ENCODE measurements around the gene PCLAF. TPM values are rescaled to one million over a fixed set of nuclear protein-coding genes. Genes with fewer than 3 reads are reported as not detected.
"Not testable (repeated sequence)": the region's sequence is repeated elsewhere in the genome, so short reads cannot be mapped to it uniquely, and the experiment has no call there.

The PCLAF gene
- total and polyA plus RNA-seq, 7 experiments from 2014 or later: 0.85 to 58.7 (median 1.2) TPM; not detected in 2

- intact Hi-C loops (cut with micrococcal nuclease): no loop called here
These were observed 42.7 kb upstream of the PCLAF start for GRCh38 chr15:64423970-64424369.

GRCh38 chr15:64422697-64423096, 41.5 kb upstream of the PCLAF start:
- ATAC-seq (no peak), DNase-seq (no peak)
- peak overlapping the region in 1 of 9 donors; percentile 52 for H3K27ac Mint-ChIP-seq
- Histone ChIP-seq H3K4me1 (ENCODE audit: control insufficient read depth in 2 of 2, insufficient read depth in 2 of 2, low read length in 2 of 2) (peaks cover 0 to 24% of the 10 kb centered on the region in 2 donors), H3K27me3 (ENCODE audit: control insufficient read depth in 2 of 2, insufficient read depth in 2 of 2, low read length in 2 of 2) (no peaks in the 10 kb centered on the region), H3K36me3 (ENCODE audit: control insufficient read depth in 2 of 3, insufficient read depth in 3 of 3, low read length in 3 of 3) (peaks cover 4 to 30% (median 6%) of the 10 kb centered on the region in 3 experiments), H3K4me3 (ENCODE audit: low read length) (no peak overlapping the region), H3K27ac (ENCODE audit: low read depth, low read length) (no peak overlapping the region), H3K9me3 (ENCODE audit: control insufficient read depth in 2 of 3, low read length in 3 of 3) (no peaks in the 10 kb centered on the region)
- peaks cover 3 to 23% (median 18%) of the 10 kb centered on the region in 5 donors for H3K36me3 Mint-ChIP-seq
- H3K9me3 Mint-ChIP-seq: no peaks in the 10 kb centered on the region
- H3K27me3 Mint-ChIP-seq: no peaks in the 10 kb centered on the region
- H3K4me1 Mint-ChIP-seq: peaks cover 12 to 24% (median 22%) of the 10 kb centered on the region in 7 donors
- no peak overlapping the region for H3K4me3 Mint-ChIP-seq
- ChIA-PET CTCF (no interaction called here), POLR2A (interaction anchor here (0.6 kb wide), 1 partner anchor 21 kb away, joined by 3 read pairs; no protein-coding TSS in a partner anchor)
- intact Hi-C loops (cut with micrococcal nuclease): no loop called here

More at GRCh38 chr15:64423970-64424369, 42.7 kb upstream of the PCLAF start:
- Histone ChIP-seq H3K36me3 (ENCODE audit: control insufficient read depth in 2 of 3, insufficient read depth in 3 of 3, low read length in 3 of 3) (peaks cover 4 to 20% (median 6%) of the 10 kb centered on the region in 3 experiments), H3K27me3 (ENCODE audit: control insufficient read depth in 2 of 2, insufficient read depth in 2 of 2, low read length in 2 of 2) (no peaks in the 10 kb centered on the region), H3K27ac (ENCODE audit: low read depth, low read length) (no peak overlapping the region), H3K4me3 (ENCODE audit: low read length) (no peak overlapping the region), H3K4me1 (ENCODE audit: control insufficient read depth in 2 of 2, insufficient read depth in 2 of 2, low read length in 2 of 2) (peaks cover 0 to 32% of the 10 kb centered on the region in 2 donors), H3K9me3 (ENCODE audit: control insufficient read depth in 2 of 3, low read length in 3 of 3) (no peaks in the 10 kb centered on the region)
- Mint-ChIP-seq H3K4me1 (peaks cover 14 to 36% (median 30%) of the 10 kb centered on the region in 7 donors), H3K4me3 (no peak overlapping the region), H3K36me3 (peaks cover 0 to 17% (median 12%) of the 10 kb centered on the region in 5 donors), H3K27ac (peak overlapping the region in 6 of 9 donors; percentile 31 to 78 (median 55)), H3K27me3 (no peaks in the 10 kb centered on the region), H3K9me3 (no peaks in the 10 kb centered on the region)
- ChIA-PET CTCF (no interaction called here), POLR2A (interaction anchor here (1.4 kb wide), 1 partner anchor 229 kb away, joined by 4 read pairs; no protein-coding TSS in a partner anchor)
- DNase-seq: no peak
- ATAC-seq: no peak

GRCh38 chr15:64412216-64412615, 31.0 kb upstream of the PCLAF start:
- Histone ChIP-seq H3K9me3 (ENCODE audit: control insufficient read depth in 2 of 3, low read length in 3 of 3) (no peaks in the 10 kb centered on the region), H3K27me3 (ENCODE audit: control insufficient read depth in 2 of 2, insufficient read depth in 2 of 2, low read length in 2 of 2) (no peaks in the 10 kb centered on the region), H3K4me1 (ENCODE audit: control insufficient read depth in 2 of 2, insufficient read depth in 2 of 2, low read length in 2 of 2) (no peaks in the 10 kb centered on the region), H3K36me3 (ENCODE audit: control insufficient read depth in 2 of 3, insufficient read depth in 3 of 3, low read length in 3 of 3) (peaks cover 3 to 41% (median 12%) of the 10 kb centered on the region in 3 experiments), H3K27ac (ENCODE audit: low read depth, low read length) (no peak overlapping the region), H3K4me3 (ENCODE audit: low read length) (no peak overlapping the region)
- ATAC-seq: no peak
- DNase-seq: no peak
- peaks cover 16 to 62% (median 46%) of the 10 kb centered on the region in 5 donors for H3K36me3 Mint-ChIP-seq
- no peak overlapping the region for H3K4me3 Mint-ChIP-seq
- H3K27ac Mint-ChIP-seq: no peak overlapping the region
- intact Hi-C loops (cut with micrococcal nuclease): no loop called here
- POLR2A ChIA-PET: no interaction called here
- no peaks in the 10 kb centered on the region for H3K27me3 Mint-ChIP-seq
- no peaks in the 10 kb centered on the region for H3K9me3 Mint-ChIP-seq
- CTCF ChIA-PET: interaction anchor here (1.2 kb wide), 1 partner anchor 239 kb away, joined by 4 read pairs; no protein-coding TSS in a partner anchor
- H3K4me1 Mint-ChIP-seq: peaks cover 0 to 3% (median 0%) of the 10 kb centered on the region in 7 donors

DNA sequence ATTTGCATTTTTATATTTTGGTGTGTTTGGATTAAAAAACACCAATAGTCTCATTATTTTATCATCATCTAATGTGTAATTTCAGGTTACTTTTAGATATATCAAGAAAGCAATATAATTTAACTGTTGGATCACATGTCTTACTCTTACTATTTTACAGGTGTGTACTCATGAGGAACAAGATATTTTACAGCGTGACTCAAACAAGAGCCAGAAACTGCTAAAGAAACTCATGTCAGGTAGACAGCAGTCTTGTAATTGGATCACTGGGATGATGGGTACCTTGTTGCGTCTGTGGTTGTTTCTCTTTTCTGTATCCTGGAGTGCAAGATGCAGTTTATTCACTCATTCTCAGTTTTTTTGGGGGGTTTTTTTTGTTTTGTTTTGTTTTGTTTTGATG, 19.3 kb upstream of the PCLAF start:
- intact Hi-C loops (cut with micrococcal nuclease): no loop called here
- peaks cover 14 to 39% (median 22%) of the 10 kb centered on the region in 5 donors for H3K36me3 Mint-ChIP-seq
- Histone ChIP-seq H3K27me3 (ENCODE audit: control insufficient read depth in 2 of 2, insufficient read depth in 2 of 2, low read length in 2 of 2) (no peaks in the 10 kb centered on the region), H3K27ac (ENCODE audit: low read depth, low read length) (no peak overlapping the region), H3K4me3 (ENCODE audit: low read length) (no peak overlapping the region), H3K4me1 (ENCODE audit: control insufficient read depth in 2 of 2, insufficient read depth in 2 of 2, low read length in 2 of 2) (no peaks in the 10 kb centered on the region), H3K9me3 (ENCODE audit: control insufficient read depth in 2 of 3, low read length in 3 of 3) (no peaks in the 10 kb centered on the region), H3K36me3 (ENCODE audit: control insufficient read depth in 2 of 3, insufficient read depth in 3 of 3, low read length in 3 of 3) (peaks cover 6 to 62% (median 19%) of the 10 kb centered on the region in 3 experiments)
- DNase-seq (no peak), ATAC-seq (no peak)
- H3K4me1 Mint-ChIP-seq: peaks cover 0 to 3% (median 0%) of the 10 kb centered on the region in 7 donors
- H3K4me3 Mint-ChIP-seq: no peak overlapping the region
- no peaks in the 10 kb centered on the region for H3K9me3 Mint-ChIP-seq
- H3K27me3 Mint-ChIP-seq: no peaks in the 10 kb centered on the region
- ChIA-PET POLR2A (no interaction called here), CTCF (no interaction called here)
- H3K27ac Mint-ChIP-seq: no peak overlapping the region

DNA sequence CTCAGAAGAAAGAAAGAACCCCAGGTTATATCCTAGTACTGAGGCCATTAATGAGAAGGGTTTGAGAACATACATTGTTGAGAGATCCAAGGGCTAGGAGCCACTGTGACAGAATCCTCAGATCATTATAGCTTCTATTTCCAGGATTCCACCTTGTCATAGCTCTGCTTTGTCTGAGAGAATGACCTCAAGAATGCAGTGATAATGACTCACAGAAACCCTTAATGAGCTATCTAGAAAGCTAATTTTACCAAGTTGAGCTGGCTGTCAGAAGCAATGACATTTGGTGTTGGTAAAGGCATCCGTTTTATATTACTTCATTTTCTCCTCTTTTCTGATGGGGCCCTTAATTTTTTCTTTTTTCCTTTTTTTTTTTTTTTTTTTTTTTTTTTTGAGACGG, 17.3 kb upstream of the PCLAF start:
- ChIA-PET POLR2A (interaction anchor here (1.4 kb wide), 1 partner anchor 11 kb away, joined by 9 read pairs; the partner anchor contains the start of gene TRIP4), CTCF (interaction anchor here (0.6 to 1.1 kb wide), 2 partner anchors 10 to 255 kb away, joined by 3 to 4 read pairs; no protein-coding TSS in a partner anchor)
- no peaks in the 10 kb centered on the region for H3K9me3 Mint-ChIP-seq
- H3K4me1 Mint-ChIP-seq: peaks cover 0 to 7% (median 0%) of the 10 kb centered on the region in 7 donors
- H3K36me3 Mint-ChIP-seq: peaks cover 19 to 48% (median 31%) of the 10 kb centered on the region in 5 donors
- no peak for ATAC-seq
- intact Hi-C loops (cut with micrococcal nuclease): no loop called here
- H3K27me3 Mint-ChIP-seq: no peaks in the 10 kb centered on the region
- no peaks in the 10 kb centered on the region for H3K9me3 ChIP-seq (ENCODE audit: control insufficient read depth in 2 of 3, low read length in 3 of 3)
- H3K27ac ChIP-seq (ENCODE audit: low read depth, low read length): no peak overlapping the region
- H3K4me1 ChIP-seq (ENCODE audit: control insufficient read depth in 2 of 2, insufficient read depth in 2 of 2, low read length in 2 of 2): no peaks in the 10 kb centered on the region
- H3K27me3 ChIP-seq (ENCODE audit: control insufficient read depth in 2 of 2, insufficient read depth in 2 of 2, low read length in 2 of 2): no peaks in the 10 kb centered on the region
- peaks cover 6 to 66% (median 19%) of the 10 kb centered on the region in 3 experiments for H3K36me3 ChIP-seq (ENCODE audit: control insufficient read depth in 2 of 3, insufficient read depth in 3 of 3, low read length in 3 of 3)
- no peak overlapping the region for H3K27ac Mint-ChIP-seq
- H3K4me3 ChIP-seq (ENCODE audit: low read length): no peak overlapping the region
- no peak for DNase-seq
- no peak overlapping the region for H3K4me3 Mint-ChIP-seq

- peaks cover 6 to 73% (median 19%) of the 10 kb centered on the region in 3 experiments for H3K36me3 ChIP-seq (ENCODE audit: control insufficient read depth in 2 of 3, insufficient read depth in 3 of 3, low read length in 3 of 3)
- POLR2A ChIA-PET: no interaction called here
- H3K36me3 Mint-ChIP-seq: peaks cover 19 to 47% (median 30%) of the 10 kb centered on the region in 5 donors
These were observed 15.5 kb upstream of the PCLAF start for GRCh38 chr15:64396789-64397188.

GRCh38 chr15:64392471-64392870, 11.2 kb upstream of the PCLAF start:
- intact Hi-C loops (cut with micrococcal nuclease); H3K9me3 ChIP-seq (ENCODE audit: control insufficient read depth in 2 of 3, low read length in 3 of 3); CTCF ChIA-PET; H3K27me3 ChIP-seq (ENCODE audit: control insufficient read depth in 2 of 2, insufficient read depth in 2 of 2, low read length in 2 of 2); H3K4me3 Mint-ChIP-seq; H3K4me3 ChIP-seq (ENCODE audit: low read length); ATAC-seq; H3K27me3 Mint-ChIP-seq; H3K9me3 Mint-ChIP-seq; DNase-seq; H3K27ac ChIP-seq (ENCODE audit: low read depth, low read length): not testable (repeated sequence)
- H3K27ac Mint-ChIP-seq: peak overlapping the region in 3 of 9 donors; percentile 20 to 87 (median 42)
- peaks cover 6 to 41% (median 17%) of the 10 kb centered on the region in 3 experiments for H3K36me3 ChIP-seq (ENCODE audit: control insufficient read depth in 2 of 3, insufficient read depth in 3 of 3, low read length in 3 of 3)
- peaks cover 14 to 25% (median 24%) of the 10 kb centered on the region in 5 donors for H3K36me3 Mint-ChIP-seq
- H3K4me1 ChIP-seq (ENCODE audit: control insufficient read depth in 2 of 2, insufficient read depth in 2 of 2, low read length in 2 of 2): peaks cover 8 to 10% of the 10 kb centered on the region in 2 donors
- peaks cover 15 to 24% (median 22%) of the 10 kb centered on the region in 7 donors for H3K4me1 Mint-ChIP-seq
- POLR2A ChIA-PET: interaction anchor here (0.6 kb wide), 1 partner anchor 1374 kb away, joined by 3 read pairs; no protein-coding TSS in a partner anchor

More at GRCh38 chr15:64396789-64397188, 15.5 kb upstream of the PCLAF start:
- H3K9me3 ChIP-seq (ENCODE audit: control insufficient read depth in 2 of 3, low read length in 3 of 3): no peaks in the 10 kb centered on the region
- CTCF ChIA-PET: no interaction called here
- Mint-ChIP-seq H3K9me3 (no peaks in the 10 kb centered on the region), H3K27me3 (no peaks in the 10 kb centered on the region), H3K4me3 (no peak overlapping the region), H3K27ac (no peak overlapping the region), H3K4me1 (peaks cover 0 to 10% (median 7%) of the 10 kb centered on the region in 7 donors)
- no peaks in the 10 kb centered on the region for H3K27me3 ChIP-seq (ENCODE audit: control insufficient read depth in 2 of 2, insufficient read depth in 2 of 2, low read length in 2 of 2)
- H3K4me1 ChIP-seq (ENCODE audit: control insufficient read depth in 2 of 2, insufficient read depth in 2 of 2, low read length in 2 of 2): no peaks in the 10 kb centered on the region
- no peak for ATAC-seq
- no peak overlapping the region for H3K4me3 ChIP-seq (ENCODE audit: low read length)
- H3K27ac ChIP-seq (ENCODE audit: low read depth, low read length): no peak overlapping the region
- intact Hi-C loops (cut with micrococcal nuclease): no loop called here
- no peak for DNase-seq
